A549 (cell line): Measurements from ENCODE around the gene DSC1. TPM values are rescaled to one million over a fixed set of nuclear protein-coding genes. Genes with fewer than 3 reads are reported as not detected.

Source experiments
- ATAC-seq, 2 experiments: fragments of 200-7000 bp in 1 of 2; fragments of >200 bp in 1 of 2; cut with Nextera tagmentation in 1 of 2; cut with Tn5 transposase in 1 of 2; 3 replicates each; pipeline versions ENCODE4 v1.8.0 to v1.9.1; 2018 to 2020; ENCODE audit warnings: mild to moderate bottlenecking in 1 of 2, moderate library complexity in 1 of 2
- CTCF ChIA-PET: fragments of 300-600 bp; sonication (Branson Sonifier 250); formaldehyde crosslinking; extraction: SDS; loops from one replicate; lab custom pipeline; 2021; ENCODE audit warnings: antibody characterized with exemption, inconsistent platforms; lab: Yijun Ruan, JAX
- POLR2A ChIA-PET: fragments of 350-600 bp; formaldehyde crosslinking; extraction: SDS; loops from one replicate; lab custom pipeline; 2021; ENCODE audit warnings: antibody characterized with exemption, inconsistent platforms; lab: Yijun Ruan, JAX
- DNase-seq, 2 experiments: peaks; one replicate each; pipeline versions ENCODE4 v3.0.0 to v3.0.0-alpha.2; 2011 to 2016; ENCODE audit warnings: low read depth in 1 of 2, low spot score in 1 of 2
- FAIRE-seq: peaks from 2 replicates; lab custom pipeline; 2011; peaks lifted over from hg19 to GRCh38; lab: Jason Lieb, UNC
- H3K27ac ChIP-seq, 2 experiments: fragments of >200 bp; sonication (Bioruptor Twin); formaldehyde crosslinking; 3 replicates each; pipeline ENCODE4 v1.5.1; 2016 to 2017
- H3K4me1 ChIP-seq: fragments of >200 bp; sonication (Bioruptor Twin); formaldehyde crosslinking; 3 replicates; pipeline ENCODE4 v1.6.1; 2016
- H3K4me2 ChIP-seq: fragments of >200 bp; sonication (Bioruptor Twin); formaldehyde crosslinking; 3 replicates; pipeline ENCODE4 v1.6.1; 2016
- H3K4me3 ChIP-seq: fragments of >200 bp; sonication (Bioruptor Twin); formaldehyde crosslinking; 3 replicates; pipeline ENCODE4 v1.5.1; 2016
- H3K9me3 ChIP-seq: fragments of >200 bp; sonication (Bioruptor Twin); formaldehyde crosslinking; 3 replicates; pipeline ENCODE4 v1.6.1; 2016
- BCL3 ChIP-seq: fragments of >200 bp; sonication (Bioruptor Twin); formaldehyde crosslinking; IDR thresholded peaks from 3 replicates; pipeline ENCODE4 v1.6.1; 2016
- BHLHE40 ChIP-seq: IDR thresholded peaks from 2 replicates; pipeline ENCODE4 v1.6.1; 2012; ENCODE audit warnings: low read depth, low read length, inconsistent platforms
- CHD4 ChIP-seq: fragments of 200-600 bp; sonication (generic); IDR thresholded peaks from 2 replicates; pipeline ENCODE4 v1.6.1; 2016; ENCODE audit warnings: antibody characterized with exemption, mild to moderate bottlenecking, borderline replicate concordance
- FOSB ChIP-seq: fragments of 250-450 bp; sonication (Bioruptor Pico); IDR thresholded peaks from 2 replicates; pipeline ENCODE4 v1.5.0; 2020; ENCODE audit warnings: mild to moderate bottlenecking, moderate library complexity
- FOXS1 ChIP-seq: fragments of 250-450 bp; sonication (Bioruptor Pico); IDR thresholded peaks from 2 replicates; pipeline ENCODE4 v1.5.0; 2020; ENCODE audit warnings: mild to moderate bottlenecking, moderate library complexity
- HDAC2 ChIP-seq: fragments of 200-600 bp; sonication (generic); IDR thresholded peaks from 2 replicates; pipeline ENCODE4 v1.6.1; 2016
- HMGXB4 ChIP-seq: fragments of 250-450 bp; sonication (Bioruptor Pico); IDR thresholded peaks from 2 replicates; pipeline ENCODE4 v1.5.0; 2021; ENCODE audit warnings: mild to moderate bottlenecking, moderate library complexity, borderline replicate concordance
- HOXB13 ChIP-seq: fragments of 250-450 bp; sonication (Bioruptor Pico); IDR thresholded peaks from 2 replicates; pipeline ENCODE4 v1.5.0; 2020; ENCODE audit warnings: low read depth, mild to moderate bottlenecking, moderate library complexity
- JUN ChIP-seq, 2 experiments: fragments of >200 bp; sonication (Bioruptor Twin); formaldehyde crosslinking; IDR thresholded peaks; 2 replicates in 1 of 2; 3 replicates in 1 of 2; pipeline ENCODE4 v1.6.1; 2016 to 2017
- KDM1A ChIP-seq: fragments of 200-600 bp; sonication (generic); IDR thresholded peaks from 2 replicates; pipeline ENCODE4 v1.6.1; 2016; ENCODE audit warnings: low read depth, mild to moderate bottlenecking
- KDM5A ChIP-seq: fragments of 200-600 bp; sonication (generic); IDR thresholded peaks from 2 replicates; pipeline ENCODE4 v1.6.1; 2016; ENCODE audit warnings: antibody characterized with exemption, mild to moderate bottlenecking
- MAX ChIP-seq: IDR thresholded peaks from 2 replicates; pipeline ENCODE4 v1.6.1; 2012
- MAZ ChIP-seq: fragments of 150-350 bp; IDR thresholded peaks from 2 replicates; pipeline ENCODE4 v1.6.1; 2014; ENCODE audit warnings: antibody characterized with exemption, low read depth, low read length, borderline replicate concordance
- NFE2L2 ChIP-seq: fragments of 150-350 bp; conservative IDR thresholded peaks from 2 replicates; pipeline ENCODE4 v1.6.1; 2014; ENCODE audit warnings: low read length
- NR3C1 ChIP-seq: fragments of >200 bp; sonication (Bioruptor Twin); formaldehyde crosslinking; IDR thresholded peaks from 3 replicates; pipeline ENCODE4 v1.6.1; 2017
- POLR2A ChIP-seq: IDR thresholded peaks from 2 replicates; pipeline ENCODE4 v1.6.1; 2012; ENCODE audit warnings: mild to moderate bottlenecking, low read length
- RAD21 ChIP-seq, 2 experiments: fragments of >200 bp in 1 of 2; sonication (Bioruptor Twin) in 1 of 2; formaldehyde crosslinking in 1 of 2; IDR thresholded peaks in 1 of 2; conservative IDR thresholded peaks in 1 of 2; 2 replicates in 1 of 2; 3 replicates in 1 of 2; pipeline ENCODE4 v1.6.1; 2012 to 2018; ENCODE audit warnings: inconsistent platforms in 1 of 2
- RARB ChIP-seq: fragments of 250-450 bp; sonication (Bioruptor Pico); IDR thresholded peaks from 2 replicates; pipeline ENCODE4 v1.8.0; 2021; ENCODE audit warnings: mild to moderate bottlenecking, moderate library complexity
- RCOR1 ChIP-seq: fragments of 150-350 bp; IDR thresholded peaks from 2 replicates; pipeline ENCODE4 v1.6.1; 2014; ENCODE audit warnings: antibody characterized with exemption, low read length, low read depth
- RFX5 ChIP-seq: fragments of 450-650 bp; IDR thresholded peaks from 2 replicates; pipeline ENCODE4 v1.7.1; 2014; ENCODE audit warnings: antibody characterized with exemption, mild to moderate bottlenecking, moderate library complexity
- RNF2 ChIP-seq: fragments of 200-600 bp; sonication (generic); IDR thresholded peaks from 2 replicates; pipeline ENCODE4 v1.6.1; 2016; ENCODE audit warnings: low read depth, mild to moderate bottlenecking, antibody characterized with exemption, moderate library complexity, borderline replicate concordance
- TFCP2L1 ChIP-seq: fragments of 250-450 bp; sonication (Bioruptor Pico); IDR thresholded peaks from 2 replicates; pipeline ENCODE4 v1.5.0; 2021; ENCODE audit warnings: mild to moderate bottlenecking
- TP53 ChIP-seq: fragments of 250-450 bp; sonication (Bioruptor Pico); IDR thresholded peaks from 2 replicates; pipeline ENCODE4 v1.5.0; 2021; ENCODE audit warnings: mild to moderate bottlenecking, moderate library complexity
- USF2 ChIP-seq: fragments of 450-650 bp; IDR thresholded peaks from 2 replicates; pipeline ENCODE4 v1.6.1; 2014; ENCODE audit warnings: antibody characterized with exemption
- ZC3H11A ChIP-seq: fragments of 450-650 bp; IDR thresholded peaks from 2 replicates; pipeline ENCODE4 v1.6.1; 2014; ENCODE audit warnings: antibody characterized with exemption, mild to moderate bottlenecking
- ZSCAN20 ChIP-seq: fragments of 250-450 bp; sonication (Bioruptor Pico); IDR thresholded peaks from 2 replicates; pipeline ENCODE4 v1.8.0; 2022; ENCODE audit warnings: mild to moderate bottlenecking, moderate library complexity
- WGBS: methylation state at CpG from one replicate; pipeline ENCODE4 v1.1.6; 2017; ENCODE audit errors: missing lambda C conversion rate; 5-methylcytosine and 5-hydroxymethylcytosine counted together
- polyA plus RNA-seq, 4 experiments: library from polyadenylated mRNA; depleted of rRNA in 3 of 4; stranded (reverse); fragments of >200 nt; fragmentation: RNase III in 1 of 4; extraction: RNeasy Plus Mini Kit Qiagen cat#74134 plus additional on column Dnase treatment in 1 of 4; gene quantifications; 2 replicates in 3 of 4; 3 replicates in 1 of 4; pipeline ENCODE4 v1.2.3, GENCODE V29; 2011 to 2017

The DSC1 gene
- polyA plus RNA-seq, 2 of the 4 experiments (the other 2 are of a cell fraction): not detected

- ATAC-seq: no peak
- CTCF ChIA-PET: interaction anchor here (1.3 kb wide), 1 partner anchor 12 kb away, joined by 4 read pairs; no protein-coding TSS in a partner anchor
- WGBS: 54% methylated on average over 3 of the region's 3 CpGs
- Histone ChIP-seq H3K4me1 (peaks cover 19% of the 10 kb centered on the region), H3K27ac (no peak overlapping the region), H3K4me3 (no peak overlapping the region), H3K4me2 (no peak overlapping the region), H3K9me3 (no peaks in the 10 kb centered on the region)
- DNase-seq: no peak
- no peak for TF ChIP-seq FOSB (CRISPR knock-in tag)
- TF ChIP-seq MAX: no peak
- TF ChIP-seq MAZ: no peak
- TF ChIP-seq KDM5A: no peak
- no peak for TF ChIP-seq TP53 (CRISPR knock-in tag)
- TF ChIP-seq HOXB13 (CRISPR knock-in tag): no peak
- no peak for TF ChIP-seq JUN (IDR thresholded peaks at IDR 0.05)
- TF ChIP-seq POLR2A: no peak
- TF ChIP-seq RNF2: no peak
- no peak for TF ChIP-seq RARB
- POLR2A ChIA-PET: no interaction called here
- no peak for FAIRE-seq
Observed at GRCh38 chr18:31195063-31195462, 32.4 kb upstream of the DSC1 start.

GRCh38 chr18:31192086-31192776, 29.6 kb upstream of the DSC1 start:
- ChIA-PET POLR2A (no interaction called here), CTCF (no interaction called here)
- Histone ChIP-seq H3K4me1 (no peaks in the 10 kb centered on the region), H3K4me2 (no peak overlapping the region), H3K27ac (no peak overlapping the region), H3K4me3 (no peak overlapping the region), H3K9me3 (no peaks in the 10 kb centered on the region)
- ATAC-seq (no peak), FAIRE-seq (no peak), DNase-seq (no peak)
- no peak for TF ChIP-seq JUN (IDR thresholded peaks at IDR 0.05)
- TF ChIP-seq HDAC2: no peak
- no peak for TF ChIP-seq USF2
- TF ChIP-seq HOXB13 (CRISPR knock-in tag): no peak
- no peak for TF ChIP-seq ZSCAN20
- TF ChIP-seq BCL3: no peak
- no peak for TF ChIP-seq HMGXB4
- no peak for TF ChIP-seq RCOR1
- TF ChIP-seq RFX5: no peak
- TF ChIP-seq FOXS1 (CRISPR knock-in tag): no peak
- no peak for TF ChIP-seq BHLHE40
- no peak for TF ChIP-seq MAX

- POLR2A ChIA-PET: no interaction called here
- no peak for TF ChIP-seq NR3C1
- no peak for TF ChIP-seq KDM1A
- TF ChIP-seq TFCP2L1: no peak
- TF ChIP-seq ZC3H11A: no peak
- no peak for TF ChIP-seq RAD21 (conservative IDR thresholded peaks at IDR 0.05 in 1 of 2, IDR thresholded peaks at IDR 0.05 in 1 of 2)
- no peak for TF ChIP-seq JUN (IDR thresholded peaks at IDR 0.05)
- TF ChIP-seq NFE2L2: no peak
- no peak for TF ChIP-seq TP53 (CRISPR knock-in tag)
- TF ChIP-seq FOSB (CRISPR knock-in tag): no peak
- TF ChIP-seq CHD4: no peak
- TF ChIP-seq, all 56 proteins: peak for 0
- H3K9me3 ChIP-seq: no peaks in the 10 kb centered on the region
- no peaks in the 10 kb centered on the region for H3K4me1 ChIP-seq
- CTCF ChIA-PET: no interaction called here
- 77% methylated on average over 2 of the region's 2 CpGs for whole genome bisulfite sequencing
- H3K27ac ChIP-seq: no peak overlapping the region
- DNase-seq: no peak
- FAIRE-seq: no peak
- ATAC-seq: no peak
- no peak overlapping the region for H3K4me3 ChIP-seq
- H3K4me2 ChIP-seq: no peak overlapping the region
Observed at GRCh38 chr18:31190919-31191318, 28.3 kb upstream of the DSC1 start.
